Tibial nerve (tissue), 4 donors: ENCODE results near the gene GLRX. TPM values are rescaled to one million over a fixed set of nuclear protein-coding genes. Genes with fewer than 3 reads are reported as not detected.

Experiments used
- DNase-seq, 2 donors: peaks; one replicate each; pipeline ENCODE4 v3.0.0-alpha.2; 2019; ENCODE audit warnings: low spot score in 2 of 2
- H3K27ac ChIP-seq, 4 donors: fragments of 200-600 bp; sonication (generic) in 3 of 4; one replicate each; pipeline ENCODE4 v1.5.1; 2017 to 2019; ENCODE audit warnings: mild to moderate bottlenecking in 1 of 4
- H3K27me3 ChIP-seq, 2 donors: fragments of 200-600 bp; sonication (generic) in 1 of 2; one replicate each; pipeline versions ENCODE4 v1.5.1 to v1.6.0; 2017 to 2019
- H3K36me3 ChIP-seq, 3 donors: fragments of 200-600 bp; sonication (generic); one replicate each; pipeline ENCODE4 v1.5.1; 2018 to 2019
- H3K4me1 ChIP-seq, 4 donors: fragments of 200-600 bp; sonication (generic) in 3 of 4; one replicate each; pipeline ENCODE4 v1.5.1; 2017 to 2019
- H3K4me3 ChIP-seq, 4 donors: fragments of 200-600 bp; sonication (generic) in 3 of 4; one replicate each; pipeline ENCODE4 v1.5.1; 2017 to 2019; ENCODE audit warnings: mild to moderate bottlenecking in 1 of 4, moderate library complexity in 1 of 4
- H3K9me3 ChIP-seq, 4 donors: fragments of 200-600 bp; sonication (generic) in 3 of 4; one replicate each; pipeline ENCODE4 v1.5.1; 2017 to 2019
- EP300 ChIP-seq, 2 donors: sonication (generic); formaldehyde crosslinking; IDR thresholded peaks; one replicate each; pipeline ENCODE4 v1.6.1; 2017; ENCODE audit warnings: antibody characterized with exemption in 2 of 2, mild to moderate bottlenecking in 1 of 2
- POLR2A ChIP-seq, 2 donors: fragments of 450-650 bp; IDR thresholded peaks; one replicate each; pipeline ENCODE4 v1.6.1; 2017; ENCODE audit warnings: antibody characterized with exemption in 2 of 2, mild to moderate bottlenecking in 2 of 2, moderate library complexity in 2 of 2
- WGBS, 2 donors: methylation state at CpG; one replicate each; pipeline ENCODE4 v1.1.5; 2018; 5-methylcytosine and 5-hydroxymethylcytosine counted together
- total RNA-seq, 4 donors: library from RNA; depleted of rRNA; stranded (reverse); fragments of >200 nt; gene quantifications; one replicate each; pipeline ENCODE4 v1.1.0, GENCODE V29; 2016
- TF ChIP-seq, protein P1 (sequence below), 5 experiments: fragments of 200-600 bp in 3 of 5; fragments of 450-650 bp in 2 of 5; sonication (generic) in 3 of 5; IDR thresholded peaks; one replicate each; pipeline ENCODE4 v1.5.1; 2016 to 2019; ENCODE audit warnings: antibody characterized with exemption in 5 of 5, mild to moderate bottlenecking in 3 of 5, moderate library complexity in 2 of 5

Gene GLRX
- total RNA-seq, 4 donors from 2014 or later, result 15.3 to 72.0 (median 40.4) TPM

DNA sequence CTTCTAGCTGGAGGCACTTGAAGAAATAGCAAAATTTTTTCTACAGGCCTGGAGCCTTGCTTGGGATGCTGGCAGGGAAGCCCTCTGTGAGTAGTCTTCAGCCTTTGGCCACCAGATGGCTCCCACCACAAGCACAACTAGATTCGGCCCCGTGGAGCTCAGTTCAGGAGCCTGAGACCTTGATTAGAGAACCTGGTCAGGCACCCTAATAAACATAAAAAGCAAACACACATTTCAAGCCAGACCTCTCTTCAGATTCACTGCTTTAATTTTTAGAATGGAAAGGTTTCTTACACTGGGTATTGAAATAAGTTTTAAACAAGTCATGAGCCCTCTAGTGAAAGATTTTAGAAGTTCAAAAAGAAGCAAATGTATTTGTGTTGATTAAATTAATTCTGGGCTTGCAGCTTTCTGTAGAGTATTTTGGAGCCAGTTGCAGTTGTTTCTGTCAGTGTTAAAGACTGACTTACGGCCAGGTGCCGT lies 41.4 kb downstream of the GLRX start:
- peaks cover 0 to 19% (median 2%) of the 10 kb centered on the region in 4 donors for H3K4me1 ChIP-seq
- peak overlapping the region; percentile 24 to 74 (median 67) for H3K27ac ChIP-seq
- TF ChIP-seq EP300 (IDR thresholded peaks at IDR 0.05), result peak in 1 of 2 donors; percentile 45
- TF ChIP-seq, protein P1, sequence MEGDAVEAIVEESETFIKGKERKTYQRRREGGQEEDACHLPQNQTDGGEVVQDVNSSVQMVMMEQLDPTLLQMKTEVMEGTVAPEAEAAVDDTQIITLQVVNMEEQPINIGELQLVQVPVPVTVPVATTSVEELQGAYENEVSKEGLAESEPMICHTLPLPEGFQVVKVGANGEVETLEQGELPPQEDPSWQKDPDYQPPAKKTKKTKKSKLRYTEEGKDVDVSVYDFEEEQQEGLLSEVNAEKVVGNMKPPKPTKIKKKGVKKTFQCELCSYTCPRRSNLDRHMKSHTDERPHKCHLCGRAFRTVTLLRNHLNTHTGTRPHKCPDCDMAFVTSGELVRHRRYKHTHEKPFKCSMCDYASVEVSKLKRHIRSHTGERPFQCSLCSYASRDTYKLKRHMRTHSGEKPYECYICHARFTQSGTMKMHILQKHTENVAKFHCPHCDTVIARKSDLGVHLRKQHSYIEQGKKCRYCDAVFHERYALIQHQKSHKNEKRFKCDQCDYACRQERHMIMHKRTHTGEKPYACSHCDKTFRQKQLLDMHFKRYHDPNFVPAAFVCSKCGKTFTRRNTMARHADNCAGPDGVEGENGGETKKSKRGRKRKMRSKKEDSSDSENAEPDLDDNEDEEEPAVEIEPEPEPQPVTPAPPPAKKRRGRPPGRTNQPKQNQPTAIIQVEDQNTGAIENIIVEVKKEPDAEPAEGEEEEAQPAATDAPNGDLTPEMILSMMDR (IDR thresholded peaks at IDR 0.05), result peak; percentile 72 to 94 (median 83)
- TF ChIP-seq POLR2A (IDR thresholded peaks at IDR 0.05), result no peak
- H3K9me3 ChIP-seq, result no peaks in the 10 kb centered on the region
- no peak overlapping the region for H3K4me3 ChIP-seq
- WGBS, 2 donors, result 29 to 33% methylated on average over 4 of the region's 4 CpGs
- no peaks in the 10 kb centered on the region for H3K27me3 ChIP-seq
- DNase-seq, result peak; percentile 74 to 88
- peaks cover 0 to 23% (median 0%) of the 10 kb centered on the region in 3 donors for H3K36me3 ChIP-seq

- Histone ChIP-seq H3K4me3 (no peak overlapping the region), H3K36me3 (peaks cover 0 to 22% (median 0%) of the 10 kb centered on the region in 3 donors), H3K27me3 (no peaks in the 10 kb centered on the region), H3K27ac (peak overlapping the region; percentile 24 to 74 (median 67)), H3K9me3 (no peaks in the 10 kb centered on the region), H3K4me1 (peaks cover 0 to 19% (median 2%) of the 10 kb centered on the region in 4 donors)
- TF ChIP-seq, protein P1 (IDR thresholded peaks at IDR 0.05), result no peak
- no peak for TF ChIP-seq EP300 (IDR thresholded peaks at IDR 0.05)
- TF ChIP-seq POLR2A (IDR thresholded peaks at IDR 0.05), result no peak
- WGBS, 2 donors, result 83 to 89% methylated on average over 7 of the region's 7 CpGs
- DNase-seq, result peak in 1 of 2 donors; percentile 55
These were observed 41.9 kb downstream of the GLRX start for GRCh38 chr5:95780597-95780996.

DNA sequence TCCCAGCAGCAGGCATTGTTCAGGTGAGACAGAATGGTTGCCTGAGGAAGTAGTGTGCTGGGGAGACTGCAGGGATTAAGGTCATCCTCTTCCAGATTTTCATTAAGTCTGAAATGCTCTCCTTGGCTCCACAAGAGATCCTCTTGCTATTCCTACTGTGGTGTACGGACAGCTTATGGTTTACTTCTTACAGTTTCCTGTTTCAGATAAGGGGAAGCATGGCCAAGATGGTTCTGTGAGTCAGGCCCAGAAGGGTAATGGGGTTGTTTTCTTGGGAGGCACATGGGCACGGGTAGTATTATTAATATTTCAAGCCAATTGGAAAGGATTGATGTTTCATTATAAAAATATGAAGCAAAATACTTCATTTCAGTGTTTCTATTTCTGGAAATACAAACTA lies 42.9 kb downstream of the GLRX start:
- 60 to 66% methylated on average over 2 of the region's 2 CpGs for WGBS, 2 donors
- H3K27ac ChIP-seq, result peak overlapping the region in 3 of 4 donors; percentile 24 to 74 (median 31)
- DNase-seq, result no peak
- H3K4me3 ChIP-seq, result no peak overlapping the region
- H3K36me3 ChIP-seq, result peaks cover 0 to 14% (median 0%) of the 10 kb centered on the region in 3 donors
- no peaks in the 10 kb centered on the region for H3K27me3 ChIP-seq
- no peaks in the 10 kb centered on the region for H3K9me3 ChIP-seq
- TF ChIP-seq POLR2A (IDR thresholded peaks at IDR 0.05) (no peak), EP300 (IDR thresholded peaks at IDR 0.05) (no peak)
- TF ChIP-seq, protein P1 (IDR thresholded peaks at IDR 0.05), result no peak
- H3K4me1 ChIP-seq, result peaks cover 0 to 19% (median 2%) of the 10 kb centered on the region in 4 donors

GRCh38 chr5:95778713-95779436 lies 43.7 kb downstream of the GLRX start:
- Histone ChIP-seq H3K4me3 (no peak overlapping the region), H3K27me3 (no peaks in the 10 kb centered on the region), H3K27ac (peak overlapping the region in 2 of 4 donors; percentile 31 to 74), H3K36me3 (peaks cover 0 to 6% (median 0%) of the 10 kb centered on the region in 3 donors), H3K9me3 (no peaks in the 10 kb centered on the region), H3K4me1 (peaks cover 0 to 19% (median 2%) of the 10 kb centered on the region in 4 donors)
- TF ChIP-seq, protein P1 (IDR thresholded peaks at IDR 0.05), result no peak
- no peak for TF ChIP-seq EP300 (IDR thresholded peaks at IDR 0.05)
- no peak for TF ChIP-seq POLR2A (IDR thresholded peaks at IDR 0.05)
- DNase-seq, result no peak
- 80 to 86% methylated on average over 7 of the region's 7 CpGs for WGBS, 2 donors

GRCh38 chr5:95777441-95777840 lies 45.1 kb downstream of the GLRX start:
- 96 to 97% methylated on average over 3 of the region's 3 CpGs for WGBS, 2 donors
- TF ChIP-seq, protein P1 (IDR thresholded peaks at IDR 0.05), result no peak
- no peak for TF ChIP-seq POLR2A (IDR thresholded peaks at IDR 0.05)
- no peak for TF ChIP-seq EP300 (IDR thresholded peaks at IDR 0.05)
- H3K36me3 ChIP-seq, result no peaks in the 10 kb centered on the region
- DNase-seq, result no peak
- peaks cover 0 to 19% (median 2%) of the 10 kb centered on the region in 4 donors for H3K4me1 ChIP-seq
- no peaks in the 10 kb centered on the region for H3K9me3 ChIP-seq
- H3K4me3 ChIP-seq, result no peak overlapping the region
- no peaks in the 10 kb centered on the region for H3K27me3 ChIP-seq
- no peak overlapping the region for H3K27ac ChIP-seq
